ENCODE results near the gene ARL6IP1.

ARL6IP1 gene

GRCh38 chr16:18801145-18801972, at the start of gene ARL6IP1:
Gene ARL6IP1 (minus strand): TSS chr16:18801549. CDS start chr16:18801466, 83 bp downstream.
- DNase-seq: peak; percentile 94

- no peak for DNase-seq
These were observed 45.1 kb upstream of the ARL6IP1 start for GRCh38 chr16:18846416-18846815.

GRCh38 chr16:18842565-18842964, 41.2 kb upstream of the ARL6IP1 start:
- no peak for DNase-seq

GRCh38 chr16:18841833-18842525, 40.6 kb upstream of the ARL6IP1 start:
- DNase-seq: no peak

- DNase-seq: no peak
These were observed 38.2 kb upstream of the ARL6IP1 start for GRCh38 chr16:18839555-18839954.

- DNase-seq: no peak
These were observed 35.4 kb upstream of the ARL6IP1 start for GRCh38 chr16:18836702-18837101.

GRCh38 chr16:18834864-18835263, 33.5 kb upstream of the ARL6IP1 start:
- DNase-seq: no peak

- no peak for DNase-seq
These were observed 32.6 kb upstream of the ARL6IP1 start for GRCh38 chr16:18833707-18834505.

- no peak for DNase-seq
These were observed 31.3 kb upstream of the ARL6IP1 start for GRCh38 chr16:18832613-18833012.

GRCh38 chr16:18832006-18832405, 30.7 kb upstream of the ARL6IP1 start:
- no peak for DNase-seq

GRCh38 chr16:18829251-18829650, 27.9 kb upstream of the ARL6IP1 start:
- no peak for DNase-seq

- no peak for DNase-seq
These were observed 26.5 kb upstream of the ARL6IP1 start for GRCh38 chr16:18827890-18828289.

- DNase-seq: no peak
These were observed 14.9 kb upstream of the ARL6IP1 start for GRCh38 chr16:18816286-18816685.

GRCh38 chr16:18811925-18812324, 10.6 kb upstream of the ARL6IP1 start:
- no peak for DNase-seq

GRCh38 chr16:18809165-18809564, 7.8 kb upstream of the ARL6IP1 start:
- DNase-seq: no peak

- DNase-seq: no peak
These were observed 4.0 kb upstream of the ARL6IP1 start for GRCh38 chr16:18805257-18805773.

GRCh38 chr16:18804540-18804939, 3.2 kb upstream of the ARL6IP1 start:
- DNase-seq: no peak

- DNase-seq: no peak
These were observed 2.5 kb upstream of the ARL6IP1 start for GRCh38 chr16:18803569-18804462.

GRCh38 chr16:18802767-18803343, 1.5 kb upstream of the ARL6IP1 start:
- no peak for DNase-seq

GRCh38 chr16:18800775-18801144, 589 bp downstream of the ARL6IP1 start:
- DNase-seq: no peak

- DNase-seq: no peak
These were observed 1.1 kb downstream of the ARL6IP1 start for GRCh38 chr16:18800293-18800692.

- DNase-seq: no peak
These were observed 1.8 kb downstream of the ARL6IP1 start for GRCh38 chr16:18799500-18799899.

Data from NCI-H1105 treated with DMSO at 0.1 percent for 48 hours (cell line).